Keratinocyte (primary cell): ENCODE measurements around the gene STAG1. TPM values are rescaled to one million over a fixed set of nuclear protein-coding genes. Genes with fewer than 3 reads are reported as not detected.
"Not testable (repeated sequence)": the region's sequence is repeated elsewhere in the genome, so short reads cannot be mapped to it uniquely, and the experiment has no call there.

Experiments
- DNase-seq: peaks from one replicate; pipeline ENCODE4 v3.0.0-alpha.2; 2011; ENCODE audit warnings: low read depth, missing footprints, low spot score
- FAIRE-seq: peaks from 2 replicates; lab custom pipeline; 2011; peaks lifted over from hg19 to GRCh38; lab: Jason Lieb, UNC
- H2AFZ ChIP-seq: 2 replicates; pipeline ENCODE4 v1.6.0; 2012; ENCODE audit warnings: low read length, control low read depth, inconsistent platforms; ENCODE audit not compliant: control insufficient read depth
- H3K27ac ChIP-seq: 2 replicates; pipeline ENCODE4 v1.5.1; 2011; ENCODE audit warnings: low read length; ENCODE audit not compliant: control insufficient read depth, insufficient read depth
- H3K27me3 ChIP-seq: 3 replicates; pipeline ENCODE4 v1.6.0; 2011; ENCODE audit warnings: low read length; ENCODE audit not compliant: control insufficient read depth, insufficient read depth; ENCODE audit errors: extremely low read depth
- H3K36me3 ChIP-seq, 2 experiments: 2 replicates in 1 of 2; 3 replicates in 1 of 2; pipeline ENCODE4 v1.5.1; 2011; ENCODE audit warnings: low read length in 2 of 2, mild to moderate bottlenecking in 1 of 2; ENCODE audit not compliant: control insufficient read depth in 2 of 2, insufficient read depth in 2 of 2; ENCODE audit errors: extremely low read depth in 1 of 2
- H3K4me1 ChIP-seq: 3 replicates; pipeline ENCODE4 v1.5.1; 2011; ENCODE audit warnings: low read length; ENCODE audit not compliant: control insufficient read depth, insufficient read depth; ENCODE audit errors: extremely low read depth
- H3K4me2 ChIP-seq: 3 replicates; pipeline ENCODE4 v1.6.0; 2011; ENCODE audit warnings: low read depth, low read length; ENCODE audit not compliant: control insufficient read depth, insufficient read depth; ENCODE audit errors: extremely low read depth
- H3K4me3 ChIP-seq, 3 experiments: fragments of 200-600 bp in 1 of 3; sonication (generic) in 1 of 3; 2 replicates in 2 of 3; 3 replicates in 1 of 3; pipeline ENCODE4 v1.5.1; 2011 to 2016; ENCODE audit warnings: low read length in 3 of 3, mild to moderate bottlenecking in 3 of 3, control low read depth in 2 of 3, inconsistent platforms in 1 of 3, low read depth in 1 of 3, mixed read lengths in 1 of 3, mixed run types in 1 of 3, moderate library complexity in 1 of 3; ENCODE audit not compliant: control insufficient read depth in 2 of 3, insufficient read depth in 2 of 3; ENCODE audit errors: extremely low read depth in 1 of 3
- H3K79me2 ChIP-seq: 2 replicates; pipeline ENCODE4 v1.6.0; 2012; ENCODE audit warnings: low read length; ENCODE audit not compliant: control insufficient read depth, insufficient read depth
- H3K9ac ChIP-seq: 3 replicates; pipeline ENCODE4 v1.6.0; 2011; ENCODE audit warnings: low read length; ENCODE audit not compliant: control insufficient read depth, insufficient read depth; ENCODE audit errors: extremely low read depth
- H3K9me1 ChIP-seq: 3 replicates; pipeline ENCODE4 v1.6.0; 2011; ENCODE audit warnings: low read length; ENCODE audit not compliant: control insufficient read depth, insufficient read depth; ENCODE audit errors: extremely low read depth
- H3K9me3 ChIP-seq: 2 replicates; pipeline ENCODE4 v1.5.1; 2012; ENCODE audit warnings: low read depth, low read length; ENCODE audit not compliant: control insufficient read depth
- H4K20me1 ChIP-seq: 3 replicates; pipeline ENCODE4 v1.6.0; 2011; ENCODE audit warnings: low read length; ENCODE audit not compliant: control insufficient read depth, insufficient read depth; ENCODE audit errors: extremely low read depth
- CTCF ChIP-seq, 3 experiments: IDR thresholded peaks in 1 of 3; conservative IDR thresholded peaks in 1 of 3; optimal IDR thresholded peaks in 1 of 3; 2 replicates in 2 of 3; 3 replicates in 1 of 3; pipeline versions ENCODE3 to v1.5.1; 2011; ENCODE audit warnings: low read length in 3 of 3, mild to moderate bottlenecking in 3 of 3, moderate library complexity in 2 of 3, control low read depth in 1 of 3, inconsistent platforms in 1 of 3; ENCODE audit not compliant: insufficient read depth in 2 of 3; ENCODE audit errors: extremely low read depth in 1 of 3
- EZH2 ChIP-seq: IDR thresholded peaks from one replicate; pipeline ENCODE4 v1.6.1; 2012; ENCODE audit warnings: inconsistent platforms, mild to moderate bottlenecking, low read length, moderate library complexity
- dilution Hi-C: fragments of 300-500 bp; cut with MboI; formaldehyde crosslinking; loops from one replicate; pipeline ENCODE4 v1.7.0; 2020; ENCODE audit warnings: low sequenced_read_pairs; ENCODE audit not compliant: extremely low pct_ligation_motif_present
- polyA plus RNA-seq, 5 experiments: library from polyadenylated mRNA; depleted of rRNA in 3 of 5; stranded (reverse) in 3 of 5; stranded (forward) in 1 of 5; unstranded in 1 of 5; fragments of >200 nt; gene quantifications; 1 replicate in 1 of 5; 2 replicates in 3 of 5; 3 replicates in 1 of 5; pipeline versions ENCODE4 v1.2.1 to v1.2.3, GENCODE V29; 2011 to 2012; ENCODE audit warnings: missing spikeins in 2 of 5, low read depth in 1 of 5, low replicate concordance in 1 of 5

STAG1 gene
- polyA plus RNA-seq, 1 donor (not counting 4 experiments of a cell fraction or from before 2014, with no cell fraction given), result 11.8 TPM

- H3K9ac ChIP-seq, result no peak overlapping the region
- H3K79me2 ChIP-seq, result peaks cover 72% of the 10 kb centered on the region
- dilution Hi-C loops, result no loop called here
- H3K4me2 ChIP-seq, result no peak overlapping the region
- H3K27ac ChIP-seq, result no peak overlapping the region
- no peak overlapping the region for H3K4me3 ChIP-seq
- no peaks in the 10 kb centered on the region for H3K9me1 ChIP-seq
- H4K20me1 ChIP-seq, result no peaks in the 10 kb centered on the region
- no peaks in the 10 kb centered on the region for H3K27me3 ChIP-seq
- TF ChIP-seq CTCF (optimal IDR thresholded peaks at IDR 0.05 in 1 of 3, IDR thresholded peaks at IDR 0.05 in 1 of 3, conservative IDR thresholded peaks at IDR 0.05 in 1 of 3; ENCODE audit: extremely low read depth in 1 of 3, insufficient read depth in 2 of 3, low read length in 3 of 3), result no peak
- TF ChIP-seq EZH2, result no peak
- H2AFZ ChIP-seq, result no peak overlapping the region
- no peaks in the 10 kb centered on the region for H3K36me3 ChIP-seq
- FAIRE-seq (no peak), DNase-seq (no peak)
- H3K4me1 ChIP-seq, result no peaks in the 10 kb centered on the region
- H3K9me3 ChIP-seq, result no peaks in the 10 kb centered on the region
These were observed 38.2 kb downstream of the STAG1 start for GRCh38 chr3:136714020-136714419.

- no peak overlapping the region for H3K27ac ChIP-seq
- no peaks in the 10 kb centered on the region for H4K20me1 ChIP-seq
- DNase-seq (no peak), FAIRE-seq (no peak)
- dilution Hi-C loops, result no loop called here
- no peak overlapping the region for H3K4me2 ChIP-seq
- H3K9ac ChIP-seq, result no peak overlapping the region
- H3K9me1 ChIP-seq, result no peaks in the 10 kb centered on the region
- H3K9me3 ChIP-seq, result no peaks in the 10 kb centered on the region
- H3K27me3 ChIP-seq, result no peaks in the 10 kb centered on the region
- H3K4me1 ChIP-seq, result no peaks in the 10 kb centered on the region
- no peak overlapping the region for H2AFZ ChIP-seq
- TF ChIP-seq EZH2, result no peak
- H3K79me2 ChIP-seq, result peaks cover 68% of the 10 kb centered on the region
- H3K36me3 ChIP-seq, result no peaks in the 10 kb centered on the region
- H3K4me3 ChIP-seq, result no peak overlapping the region
These were observed 39.2 kb downstream of the STAG1 start for GRCh38 chr3:136712941-136713340.

- H2AFZ ChIP-seq, H3K36me3 ChIP-seq, H3K9ac ChIP-seq, DNase-seq, dilution Hi-C loops, FAIRE-seq, H3K27me3 ChIP-seq, H3K9me3 ChIP-seq, H4K20me1 ChIP-seq, H3K27ac ChIP-seq, H3K4me2 ChIP-seq, H3K4me1 ChIP-seq, H3K4me3 ChIP-seq, H3K9me1 ChIP-seq: not testable (repeated sequence)
- H3K79me2 ChIP-seq, result peaks cover 67% of the 10 kb centered on the region
These were observed 40.3 kb downstream of the STAG1 start for GRCh38 chr3:136711888-136712287.
